22Rv1 (cell line): ENCODE data around the gene CHMP2A.

ENCODE experiments used
- H3K27ac ChIP-seq: fragments of 450-650 bp; 2 replicates; pipeline ENCODE4 v1.5.1; 2017
- ZFX ChIP-seq: fragments of 450-650 bp; IDR thresholded peaks from 2 replicates; pipeline ENCODE4 v1.6.1; 2017; ENCODE audit warnings: antibody characterized with exemption, borderline replicate concordance
- TF ChIP-seq, protein P1 (sequence below): fragments of 450-650 bp; IDR thresholded peaks from 2 replicates; pipeline ENCODE4 v1.5.1; 2017; ENCODE audit warnings: mild to moderate bottlenecking

CHMP2A gene

DNA sequence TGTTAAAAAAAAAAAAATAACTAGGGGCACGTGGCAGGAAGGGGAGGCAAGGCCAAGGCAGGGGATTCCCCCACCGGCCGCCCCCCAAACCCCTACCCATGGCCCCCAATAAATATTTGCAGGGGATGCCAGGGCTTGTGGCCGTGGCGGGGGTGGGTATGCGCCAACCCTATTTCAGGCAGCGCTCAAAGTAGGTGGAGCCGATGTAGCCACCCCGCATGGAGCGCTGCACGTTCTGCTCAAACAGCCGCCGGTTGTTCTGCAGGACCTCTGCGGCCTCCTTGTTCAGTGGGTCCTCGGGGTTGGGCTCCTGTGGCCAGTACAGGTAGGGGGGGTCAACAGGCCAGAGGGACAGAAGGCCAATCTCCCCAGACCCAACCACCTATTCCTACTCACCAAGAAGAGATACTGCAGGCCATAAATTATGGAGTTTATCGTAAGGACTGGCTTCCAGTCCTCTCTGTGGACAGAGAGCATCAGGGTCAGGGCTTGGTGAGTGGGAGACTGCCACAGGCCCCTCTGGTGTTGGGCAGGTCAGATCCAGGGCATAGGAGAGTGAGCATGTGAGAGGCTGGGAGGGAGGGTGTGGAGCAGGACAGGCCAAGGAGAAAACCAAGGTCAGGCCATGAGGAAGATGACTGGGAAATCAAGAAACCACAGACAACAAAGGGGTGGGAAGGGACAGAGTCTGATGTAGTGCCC, 1.2 kb upstream of the CHMP2A start:
- no peak for TF ChIP-seq ZFX
- TF ChIP-seq, protein P1, sequence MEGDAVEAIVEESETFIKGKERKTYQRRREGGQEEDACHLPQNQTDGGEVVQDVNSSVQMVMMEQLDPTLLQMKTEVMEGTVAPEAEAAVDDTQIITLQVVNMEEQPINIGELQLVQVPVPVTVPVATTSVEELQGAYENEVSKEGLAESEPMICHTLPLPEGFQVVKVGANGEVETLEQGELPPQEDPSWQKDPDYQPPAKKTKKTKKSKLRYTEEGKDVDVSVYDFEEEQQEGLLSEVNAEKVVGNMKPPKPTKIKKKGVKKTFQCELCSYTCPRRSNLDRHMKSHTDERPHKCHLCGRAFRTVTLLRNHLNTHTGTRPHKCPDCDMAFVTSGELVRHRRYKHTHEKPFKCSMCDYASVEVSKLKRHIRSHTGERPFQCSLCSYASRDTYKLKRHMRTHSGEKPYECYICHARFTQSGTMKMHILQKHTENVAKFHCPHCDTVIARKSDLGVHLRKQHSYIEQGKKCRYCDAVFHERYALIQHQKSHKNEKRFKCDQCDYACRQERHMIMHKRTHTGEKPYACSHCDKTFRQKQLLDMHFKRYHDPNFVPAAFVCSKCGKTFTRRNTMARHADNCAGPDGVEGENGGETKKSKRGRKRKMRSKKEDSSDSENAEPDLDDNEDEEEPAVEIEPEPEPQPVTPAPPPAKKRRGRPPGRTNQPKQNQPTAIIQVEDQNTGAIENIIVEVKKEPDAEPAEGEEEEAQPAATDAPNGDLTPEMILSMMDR, result no peak
- peak overlapping the region; percentile 99 for H3K27ac ChIP-seq

DNA sequence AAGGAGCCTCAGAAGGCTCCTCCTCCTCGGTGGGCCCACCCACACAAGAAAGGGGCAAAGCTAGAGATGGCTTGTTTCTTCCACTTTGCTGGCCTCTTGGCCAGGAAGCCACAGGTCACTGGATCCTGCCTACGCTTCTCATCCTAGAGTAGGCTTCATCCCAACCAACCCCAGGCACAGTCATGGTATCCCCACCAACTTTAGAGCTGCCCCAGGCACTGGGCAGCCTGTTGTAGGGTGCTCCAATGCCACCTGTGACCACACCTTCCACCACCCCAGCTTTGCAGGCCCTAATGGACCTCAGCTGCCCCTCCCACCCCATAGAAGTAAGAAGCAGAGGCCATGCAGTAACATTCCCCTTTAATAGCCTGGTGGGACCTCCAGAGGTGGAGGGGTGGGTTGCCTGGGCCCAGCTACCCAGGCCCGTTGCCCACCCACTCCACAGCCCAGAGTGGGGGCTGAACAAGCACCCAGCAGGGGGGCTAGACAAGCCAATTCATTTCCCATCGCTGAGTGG, 522 bp upstream of the CHMP2A start:
- peak overlapping the region; percentile 99 for H3K27ac ChIP-seq
- TF ChIP-seq, protein P1, result no peak
- no peak for TF ChIP-seq ZFX

GRCh38 chr19:58553799-58554493, 959 bp downstream of the CHMP2A start:
- TF ChIP-seq ZFX, result no peak
- TF ChIP-seq, protein P1, result no peak
- H3K27ac ChIP-seq, result peak overlapping the region; percentile 99

GRCh38 chr19:58552655-58553054, 2.2 kb downstream of the CHMP2A start:
- H3K27ac ChIP-seq, result peak overlapping the region; percentile 99
- TF ChIP-seq ZFX, result no peak
- TF ChIP-seq, protein P1, result no peak

GRCh38 chr19:58551577-58552471, 3.1 kb downstream of the CHMP2A start:
- H3K27ac ChIP-seq, result peak overlapping the region; percentile 99
- TF ChIP-seq, protein P1, result no peak
- no peak for TF ChIP-seq ZFX

DNA sequence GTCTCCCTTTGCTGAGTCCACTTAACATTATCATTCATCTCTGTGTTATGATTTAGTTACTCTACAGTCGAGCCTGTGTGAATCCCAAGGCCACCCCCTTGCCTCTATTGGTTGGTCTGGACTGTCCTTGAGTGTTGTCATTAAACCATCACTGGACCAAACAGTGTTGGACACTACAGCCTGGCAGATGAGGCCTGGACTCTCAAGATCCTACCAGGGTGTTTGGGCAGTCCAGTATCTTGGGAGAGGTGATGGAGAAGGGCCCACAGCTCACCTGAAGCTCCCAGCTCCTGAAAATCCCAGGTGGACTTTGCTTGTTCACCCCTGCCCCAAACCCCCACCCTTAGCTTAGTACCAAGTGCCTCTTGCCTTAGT, 3.8 kb downstream of the CHMP2A start:
- no peak for TF ChIP-seq ZFX
- TF ChIP-seq, protein P1, result no peak
- H3K27ac ChIP-seq, result peak overlapping the region; percentile 99
